ENCODE data around the gene RPTOR.
"Not testable (repeated sequence)": the region's sequence is repeated elsewhere in the genome, so short reads cannot be mapped to it uniquely, and the experiment has no call there.

The RPTOR gene

GRCh38 chr17:80742091-80742490 is 197.5 kb downstream of the RPTOR start:
- DNase-seq (ENCODE audit: low read depth in 2 of 2): no peak

- DNase-seq (ENCODE audit: low read depth in 2 of 2): no peak
These were observed 198.0 kb downstream of the RPTOR start for GRCh38 chr17:80742581-80743180.

- peak in 1 of 2 donors; percentile 28 for DNase-seq (ENCODE audit: low read depth in 2 of 2)
These were observed 198.6 kb downstream of the RPTOR start for GRCh38 chr17:80743181-80743771.

GRCh38 chr17:80743973-80744372 is 199.3 kb downstream of the RPTOR start:
- not testable (repeated sequence) for DNase-seq (ENCODE audit: low read depth in 2 of 2)

- DNase-seq (ENCODE audit: low read depth in 2 of 2): not testable (repeated sequence)
These were observed 200.1 kb downstream of the RPTOR start for GRCh38 chr17:80744725-80745124.

- DNase-seq (ENCODE audit: low read depth in 2 of 2): no peak
These were observed 200.5 kb downstream of the RPTOR start for GRCh38 chr17:80745183-80745582.

- DNase-seq (ENCODE audit: low read depth in 2 of 2): no peak
These were observed 201.8 kb downstream of the RPTOR start for GRCh38 chr17:80746262-80746935.

GRCh38 chr17:80747469-80747868 is 202.8 kb downstream of the RPTOR start:
- no peak for DNase-seq (ENCODE audit: low read depth in 2 of 2)

- no peak for DNase-seq (ENCODE audit: low read depth in 2 of 2)
These were observed 205.0 kb downstream of the RPTOR start for GRCh38 chr17:80749611-80750010.

GRCh38 chr17:80750263-80750662 is 205.6 kb downstream of the RPTOR start:
- no peak for DNase-seq (ENCODE audit: low read depth in 2 of 2)

- no peak for DNase-seq (ENCODE audit: low read depth in 2 of 2)
These were observed 206.7 kb downstream of the RPTOR start for GRCh38 chr17:80751070-80751945.

- no peak for DNase-seq (ENCODE audit: low read depth in 2 of 2)
These were observed 207.4 kb downstream of the RPTOR start for GRCh38 chr17:80751946-80752581.

GRCh38 chr17:80753685-80754345 is 209.2 kb downstream of the RPTOR start:
- DNase-seq (ENCODE audit: low read depth in 2 of 2): no peak

- DNase-seq (ENCODE audit: low read depth in 2 of 2): no peak
These were observed 210.2 kb downstream of the RPTOR start for GRCh38 chr17:80754846-80755245.

GRCh38 chr17:80755650-80756405 is 211.2 kb downstream of the RPTOR start:
- no peak for DNase-seq (ENCODE audit: low read depth in 2 of 2)

GRCh38 chr17:80758481-80759376 is 214.1 kb downstream of the RPTOR start:
- DNase-seq (ENCODE audit: low read depth in 2 of 2): no peak

GRCh38 chr17:80759377-80759673 is 214.7 kb downstream of the RPTOR start:
- no peak for DNase-seq (ENCODE audit: low read depth in 2 of 2)

GRCh38 chr17:80760511-80760911 is 215.9 kb downstream of the RPTOR start:
- DNase-seq (ENCODE audit: low read depth in 2 of 2): no peak

- DNase-seq (ENCODE audit: low read depth in 2 of 2): peak; percentile 36 to 67
These were observed 216.7 kb downstream of the RPTOR start for GRCh38 chr17:80761110-80761871.
